Lower leg skin (tissue), 4 donors: ENCODE results near the gene TAMALIN. TPM values are rescaled to one million over a fixed set of nuclear protein-coding genes. Genes with fewer than 3 reads are reported as not detected.

ENCODE experiments used
- DNase-seq, 2 donors: peaks; one replicate each; pipeline ENCODE4 v3.0.0-alpha.2; 2019; ENCODE audit warnings: low spot score in 2 of 2
- H3K4me3 ChIP-seq: fragments of 200-600 bp; sonication (generic); 2 replicates; pipeline ENCODE4 v1.5.1; 2017; ENCODE audit warnings: mild to moderate bottlenecking, low read depth; ENCODE audit not compliant: poor library complexity, severe bottlenecking
- POLR2A ChIP-seq, 2 donors: fragments of 450-650 bp; IDR thresholded peaks; one replicate each; pipeline ENCODE4 v1.6.1; 2016 to 2017; ENCODE audit warnings: antibody characterized with exemption in 2 of 2, mild to moderate bottlenecking in 1 of 2, moderate library complexity in 1 of 2
- WGBS, 2 donors: methylation state at CpG; one replicate each; pipeline ENCODE4 v1.1.5; 2018; 5-methylcytosine and 5-hydroxymethylcytosine counted together
- intact Hi-C: fragments of 100-400 bp; cut with DNase I; formaldehyde crosslinking; loops from one replicate; pipeline ENCODE4 v1.15.0; 2023; ENCODE audit warnings: low total_unique reads
- total RNA-seq, 4 donors: library from RNA; depleted of rRNA; stranded (reverse); fragments of >200 nt; gene quantifications; one replicate each; pipeline ENCODE4 v1.1.0, GENCODE V29; 2016
- TF ChIP-seq, protein P1 (sequence below), 3 donors: fragments of 450-650 bp; IDR thresholded peaks; one replicate each; pipeline ENCODE4 v1.5.1; 2016; ENCODE audit warnings: antibody characterized with exemption in 3 of 3, mild to moderate bottlenecking in 3 of 3, moderate library complexity in 2 of 3

TAMALIN gene
- total RNA-seq, 4 donors from 2014 or later, result 14.6 to 34.2 (median 25.9) TPM

DNA sequence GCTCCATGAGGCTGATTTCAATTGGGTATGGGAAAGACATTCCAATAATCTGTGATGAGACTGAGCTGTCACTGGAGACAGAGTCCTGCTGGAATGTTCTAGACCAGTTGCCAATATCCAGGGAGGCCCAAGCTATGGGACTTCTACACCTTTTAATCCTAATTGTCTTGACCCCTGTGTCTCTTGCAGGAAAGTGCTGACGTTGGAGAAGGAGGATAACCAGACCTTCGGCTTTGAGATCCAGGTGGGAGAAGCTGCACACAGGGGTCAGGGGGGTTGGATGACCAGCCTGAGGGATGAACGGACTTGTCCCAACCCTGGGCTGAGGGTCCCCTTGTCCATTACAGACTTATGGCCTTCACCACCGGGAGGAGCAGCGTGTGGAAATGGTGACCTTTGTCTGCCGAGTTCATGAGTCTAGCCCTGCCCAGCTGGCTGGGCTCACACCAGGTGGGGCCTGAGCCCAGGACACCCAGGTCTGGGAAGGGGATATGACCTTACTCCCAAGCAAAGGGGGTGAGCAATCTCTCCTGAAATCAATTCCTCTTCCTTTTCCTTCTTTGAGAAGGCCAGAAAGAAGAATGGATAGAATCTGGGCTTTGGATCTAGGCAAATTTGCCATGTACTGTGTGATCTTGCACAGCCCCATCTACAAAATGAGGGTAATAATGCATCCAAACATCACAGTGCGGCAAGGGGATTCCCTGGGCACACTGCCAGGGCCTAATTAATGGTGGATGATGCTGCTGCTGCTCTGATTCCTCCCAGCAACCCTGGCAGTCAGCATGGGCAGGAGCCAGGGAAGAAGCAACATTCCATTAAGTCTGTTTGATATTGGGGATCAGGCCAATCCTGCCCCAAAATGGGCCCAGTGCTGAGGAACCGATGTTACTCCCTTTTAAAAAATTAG is 4.2 kb downstream of the TAMALIN start:
- WGBS, 2 donors, result 63 to 74% methylated on average over 8 of the region's 8 CpGs
- no peak overlapping the region for H3K4me3 ChIP-seq
- intact Hi-C loops, result no loop called here
- TF ChIP-seq, protein P1, sequence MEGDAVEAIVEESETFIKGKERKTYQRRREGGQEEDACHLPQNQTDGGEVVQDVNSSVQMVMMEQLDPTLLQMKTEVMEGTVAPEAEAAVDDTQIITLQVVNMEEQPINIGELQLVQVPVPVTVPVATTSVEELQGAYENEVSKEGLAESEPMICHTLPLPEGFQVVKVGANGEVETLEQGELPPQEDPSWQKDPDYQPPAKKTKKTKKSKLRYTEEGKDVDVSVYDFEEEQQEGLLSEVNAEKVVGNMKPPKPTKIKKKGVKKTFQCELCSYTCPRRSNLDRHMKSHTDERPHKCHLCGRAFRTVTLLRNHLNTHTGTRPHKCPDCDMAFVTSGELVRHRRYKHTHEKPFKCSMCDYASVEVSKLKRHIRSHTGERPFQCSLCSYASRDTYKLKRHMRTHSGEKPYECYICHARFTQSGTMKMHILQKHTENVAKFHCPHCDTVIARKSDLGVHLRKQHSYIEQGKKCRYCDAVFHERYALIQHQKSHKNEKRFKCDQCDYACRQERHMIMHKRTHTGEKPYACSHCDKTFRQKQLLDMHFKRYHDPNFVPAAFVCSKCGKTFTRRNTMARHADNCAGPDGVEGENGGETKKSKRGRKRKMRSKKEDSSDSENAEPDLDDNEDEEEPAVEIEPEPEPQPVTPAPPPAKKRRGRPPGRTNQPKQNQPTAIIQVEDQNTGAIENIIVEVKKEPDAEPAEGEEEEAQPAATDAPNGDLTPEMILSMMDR (IDR thresholded peaks at IDR 0.05), result no peak
- TF ChIP-seq POLR2A (IDR thresholded peaks at IDR 0.05), result no peak
- no peak for DNase-seq

DNA sequence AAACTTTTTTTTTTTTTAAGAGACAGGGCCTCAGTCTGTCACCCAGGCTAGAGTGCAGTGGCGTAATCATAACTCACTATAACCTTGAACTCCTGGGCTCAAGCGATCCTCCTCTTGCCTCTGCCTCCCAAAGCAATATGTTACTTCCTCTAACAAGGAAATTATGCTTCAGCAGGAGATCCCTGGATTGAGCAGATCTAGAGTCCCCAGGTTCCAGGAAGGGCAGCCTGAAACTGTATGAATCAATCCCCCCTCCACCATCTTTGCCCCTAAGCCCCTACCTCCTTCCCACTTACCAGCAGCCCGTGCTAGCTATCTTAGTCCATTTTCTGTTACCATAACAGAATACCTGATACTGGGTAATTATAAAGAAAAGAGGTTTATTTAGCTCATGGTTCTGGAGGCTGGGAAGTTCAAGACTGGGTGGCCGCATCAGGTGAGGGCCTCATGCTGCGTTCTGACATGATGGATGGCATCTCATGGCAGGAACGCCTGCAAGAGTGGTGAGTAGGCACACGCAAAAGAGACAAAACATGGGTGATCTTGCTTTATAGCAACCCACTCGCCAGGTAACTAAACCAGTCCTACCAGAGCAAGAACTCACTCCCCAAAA is 5.0 kb downstream of the TAMALIN start:
- TF ChIP-seq, protein P1 (IDR thresholded peaks at IDR 0.05), result no peak
- no peak for TF ChIP-seq POLR2A (IDR thresholded peaks at IDR 0.05)
- DNase-seq, result no peak
- no peak overlapping the region for H3K4me3 ChIP-seq
- 88 to 92% methylated on average over 8 of the region's 8 CpGs for WGBS, 2 donors
- intact Hi-C loops, result no loop called here

DNA sequence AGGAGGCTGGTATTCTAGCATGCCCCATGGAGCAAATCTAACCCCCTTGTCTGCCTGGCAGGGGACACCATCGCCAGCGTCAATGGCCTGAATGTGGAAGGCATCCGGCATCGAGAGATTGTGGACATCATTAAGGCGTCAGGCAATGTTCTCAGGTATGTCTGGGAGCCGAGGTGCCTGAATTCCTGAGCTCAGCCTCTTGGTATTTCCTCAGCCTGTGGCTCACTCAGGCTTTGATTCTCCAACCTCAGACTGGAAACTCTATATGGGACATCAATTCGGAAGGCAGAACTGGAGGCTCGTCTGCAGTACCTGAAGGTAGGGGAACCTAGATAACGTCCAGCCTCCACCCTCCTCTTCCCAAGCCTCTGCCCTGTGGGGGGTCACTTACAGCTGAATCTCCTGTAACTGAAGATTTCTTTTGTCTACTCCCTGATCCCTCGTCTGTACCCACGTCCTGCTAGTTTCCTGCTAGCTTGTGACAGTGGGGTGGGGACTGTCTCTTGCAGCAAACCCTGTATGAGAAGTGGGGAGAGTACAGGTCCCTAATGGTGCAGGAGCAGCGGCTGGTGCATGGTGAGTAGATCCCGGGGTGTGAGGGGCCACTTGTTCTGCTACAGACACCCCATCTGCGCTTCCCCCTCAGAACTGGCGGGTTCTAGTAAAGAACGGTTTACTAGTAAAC is 7.0 kb downstream of the TAMALIN start:
- H3K4me3 ChIP-seq, result no peak overlapping the region
- intact Hi-C loops, result no loop called here
- no peak for TF ChIP-seq POLR2A (IDR thresholded peaks at IDR 0.05)
- TF ChIP-seq, protein P1 (IDR thresholded peaks at IDR 0.05), result no peak
- DNase-seq, result no peak
- 86 to 89% methylated on average over 16 of the region's 16 CpGs for WGBS, 2 donors

DNA sequence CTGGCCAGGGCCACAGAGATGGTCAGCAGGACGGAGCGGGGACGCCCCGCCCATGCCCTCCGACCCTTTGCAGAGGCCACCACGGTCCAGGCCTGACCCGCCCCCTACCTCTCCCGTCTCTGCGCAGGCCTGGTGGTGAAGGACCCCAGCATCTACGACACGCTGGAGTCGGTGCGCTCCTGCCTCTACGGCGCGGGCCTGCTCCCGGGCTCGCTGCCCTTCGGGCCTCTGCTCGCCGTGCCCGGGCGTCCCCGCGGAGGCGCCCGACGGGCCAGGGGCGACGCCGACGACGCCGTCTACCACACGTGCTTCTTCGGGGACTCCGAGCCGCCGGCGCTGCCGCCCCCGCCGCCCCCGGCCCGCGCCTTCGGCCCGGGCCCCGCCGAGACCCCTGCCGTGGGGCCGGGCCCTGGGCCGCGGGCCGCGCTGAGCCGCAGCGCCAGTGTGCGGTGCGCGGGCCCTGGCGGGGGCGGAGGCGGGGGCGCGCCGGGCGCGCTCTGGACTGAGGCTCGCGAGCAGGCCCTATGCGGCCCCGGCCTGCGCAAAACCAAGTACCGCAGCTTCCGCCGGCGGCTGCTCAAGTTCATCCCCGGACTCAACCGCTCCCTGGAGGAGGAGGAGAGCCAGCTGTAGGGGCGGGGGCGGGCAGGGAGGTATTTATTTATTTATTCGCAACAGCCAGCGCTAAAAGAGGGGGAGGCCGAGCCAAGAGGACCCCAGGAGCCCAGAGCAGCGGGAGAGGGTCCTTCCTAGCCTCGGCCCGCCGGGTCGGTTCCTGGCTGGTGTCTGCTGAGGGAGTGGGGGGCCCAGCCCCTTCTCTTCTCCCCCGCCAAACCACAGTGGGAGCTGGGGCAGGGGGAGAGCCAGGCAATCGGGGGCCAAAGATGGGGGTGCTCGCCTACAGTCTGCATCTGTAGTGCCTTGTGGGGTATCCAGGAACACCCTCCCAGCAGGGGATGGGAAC is 8.1 kb downstream of the TAMALIN start:
- DNase-seq, result no peak
- no peak for TF ChIP-seq POLR2A (IDR thresholded peaks at IDR 0.05)
- 73 to 82% methylated on average over 33 to 61 of the region's 93 CpGs for WGBS, 2 donors

DNA sequence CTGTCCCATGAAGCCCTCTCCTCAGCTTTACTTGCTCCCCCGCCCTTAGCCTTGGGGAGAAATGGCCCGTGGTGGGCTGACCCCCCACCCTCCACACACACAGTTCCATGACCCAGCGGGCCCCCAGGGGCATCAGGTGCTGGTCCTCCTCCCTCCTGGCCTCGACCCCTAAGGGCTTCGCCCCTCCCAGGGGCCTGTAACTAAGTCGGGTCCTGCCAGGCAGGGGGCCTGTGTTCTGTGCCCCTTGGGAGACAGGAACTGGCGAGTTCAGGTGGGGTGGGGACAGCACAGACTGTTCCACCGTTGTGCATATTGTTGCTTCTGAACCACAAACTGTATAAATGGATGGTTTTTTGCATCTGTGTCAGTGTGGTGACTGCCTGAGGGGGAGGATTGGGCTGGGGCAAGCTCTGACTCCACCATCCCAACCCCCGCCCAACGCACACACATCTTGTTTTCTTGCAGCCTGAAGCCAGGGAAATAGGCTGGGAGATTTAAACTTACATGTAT is 8.8 kb downstream of the TAMALIN start:
- 56 to 59% methylated on average over 10 of the region's 10 CpGs for WGBS, 2 donors
- TF ChIP-seq, protein P1 (IDR thresholded peaks at IDR 0.05), result no peak
- TF ChIP-seq POLR2A (IDR thresholded peaks at IDR 0.05), result no peak
- H3K4me3 ChIP-seq, result no peak overlapping the region
- intact Hi-C loops, result no loop called here
- DNase-seq, result no peak

More for the DNA sequence above, 8.1 kb downstream of the TAMALIN start:
- no peak overlapping the region for H3K4me3 ChIP-seq
- intact Hi-C loops, result no loop called here
